ENCODE data around the gene ATR. TPM values are rescaled to one million over a fixed set of nuclear protein-coding genes. Genes with fewer than 3 reads are reported as not detected.
"Not testable (repeated sequence)": the region's sequence is repeated elsewhere in the genome, so short reads cannot be mapped to it uniquely, and the experiment has no call there.

ATR gene
- polyA plus RNA-seq, 12 donors = 7.3 to 20.5 (median 13.3) TPM; not detected in 1

DNA sequence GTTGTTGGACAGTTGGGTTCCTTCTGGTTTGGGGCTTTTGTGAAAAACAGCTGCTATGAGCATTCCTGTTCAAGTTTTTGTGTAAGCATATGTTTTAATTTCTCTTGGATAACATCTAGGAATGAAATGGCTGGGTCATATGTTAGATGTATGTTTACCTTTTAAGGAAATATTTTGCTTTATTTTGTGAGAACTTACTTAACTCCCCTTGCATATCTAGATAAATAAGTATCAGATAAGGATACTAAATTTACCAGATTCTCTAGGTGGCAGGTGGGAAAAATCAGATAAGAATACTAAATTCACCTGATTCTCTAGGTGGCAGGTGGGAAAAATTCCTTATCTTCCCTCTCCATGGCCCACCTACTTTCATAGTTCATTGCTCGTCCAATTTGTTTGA is 16.6 kb upstream of the ATR start:
- no peak for DNase-seq

DNA sequence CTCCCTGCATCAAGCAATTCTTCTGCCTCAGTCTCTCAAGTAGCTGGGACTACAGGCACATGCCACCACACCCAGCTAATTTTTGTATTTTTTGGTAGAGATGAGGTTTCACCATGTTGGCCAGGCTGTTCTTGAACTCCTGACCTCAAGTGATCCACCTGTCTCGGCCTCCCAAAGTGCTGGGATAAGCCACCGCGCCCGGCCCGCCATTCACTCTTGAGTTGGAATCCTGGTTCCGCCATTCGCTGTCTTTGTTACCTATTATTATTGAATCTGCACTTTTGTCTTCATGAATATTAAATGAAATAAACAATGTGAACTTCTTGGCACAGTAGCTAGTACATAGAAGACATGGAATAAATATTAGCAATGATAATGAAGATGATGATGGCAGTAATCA is 13.7 kb upstream of the ATR start:
- not testable (repeated sequence) for DNase-seq

DNA sequence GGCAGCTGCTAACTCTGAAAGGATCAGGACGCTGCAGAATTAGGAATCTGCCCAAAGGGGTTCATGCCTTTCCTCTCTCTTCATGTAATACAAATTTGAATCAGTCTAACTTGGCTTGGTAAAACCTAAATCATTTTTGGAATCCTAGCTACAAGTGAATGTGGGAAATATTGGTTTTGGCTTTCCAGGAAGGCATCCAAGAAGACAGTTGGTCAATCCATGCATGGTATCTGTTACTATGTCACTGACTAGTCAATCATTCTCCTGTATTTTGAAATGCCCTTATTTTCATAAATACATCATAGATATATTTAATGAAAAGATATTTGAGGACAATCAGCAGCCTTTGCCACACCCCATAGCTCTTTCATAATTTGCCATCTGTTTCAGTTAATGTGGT is 10.2 kb upstream of the ATR start:
- DNase-seq = no peak

DNA sequence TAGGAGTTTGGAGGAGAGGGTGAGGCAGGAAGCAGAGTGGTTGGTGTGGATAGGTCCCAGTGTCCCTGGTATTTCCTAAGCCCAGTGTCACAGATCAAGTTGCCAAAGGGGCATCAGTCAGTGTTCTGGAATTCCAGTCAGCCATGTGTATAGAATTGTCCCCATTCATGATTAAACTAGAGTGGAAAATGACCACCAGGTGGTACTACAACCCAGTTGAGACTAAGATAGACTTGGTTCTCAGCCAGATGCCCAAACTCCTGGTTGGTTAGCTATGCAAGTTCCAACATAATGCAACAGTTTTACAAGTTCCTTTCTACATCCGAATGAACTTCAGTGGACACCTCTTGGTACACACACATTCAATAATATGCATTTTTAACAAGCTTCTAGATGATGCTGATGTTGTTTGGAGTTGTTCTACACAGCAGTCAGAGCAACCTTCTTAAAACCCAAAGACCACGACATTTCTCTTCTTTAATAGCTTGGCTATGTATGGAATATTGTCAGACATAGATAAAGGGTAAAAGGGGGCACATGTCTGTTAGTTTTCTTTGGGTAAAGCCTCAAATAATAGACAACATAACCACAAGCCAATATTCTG is 8.4 kb upstream of the ATR start:
- peak; percentile 44 for DNase-seq

DNA sequence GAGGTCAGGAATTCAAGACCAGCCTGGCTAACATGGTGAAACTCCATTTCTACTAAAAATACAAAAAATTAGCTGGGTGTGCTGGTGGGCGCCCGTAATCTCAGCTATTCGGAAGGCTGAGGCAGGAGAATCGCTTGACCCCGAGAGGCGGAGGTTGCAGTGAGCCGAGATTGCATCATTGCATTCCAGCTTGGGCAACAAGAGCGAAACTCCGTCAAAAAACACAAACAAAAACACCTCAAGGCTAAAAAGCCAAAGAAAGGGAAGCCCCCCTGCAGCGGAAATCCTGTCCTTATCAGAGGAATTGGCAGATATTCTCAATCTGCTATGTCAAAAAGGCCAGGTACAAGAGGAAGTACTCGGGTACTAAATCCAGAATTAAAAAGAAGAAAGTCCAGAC is 2.5 kb upstream of the ATR start:
- DNase-seq = not testable (repeated sequence)

DNA sequence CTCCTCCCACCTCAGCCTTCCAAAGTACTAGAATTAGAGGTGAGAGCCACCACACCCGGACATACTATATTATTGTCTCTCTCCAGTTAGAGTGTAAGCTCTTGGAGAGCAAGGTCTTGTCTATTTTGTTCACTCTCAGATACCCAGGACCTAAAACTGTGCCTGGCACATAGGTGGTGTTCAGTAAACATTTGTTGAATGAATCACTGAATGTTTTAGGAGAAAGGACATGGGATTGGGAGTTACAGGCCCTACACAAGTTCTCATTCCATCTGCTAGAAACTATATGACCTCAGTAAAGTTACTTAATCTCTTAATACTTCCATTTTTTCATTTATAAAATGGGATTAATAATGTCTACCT is 1.5 kb upstream of the ATR start:
- DNase-seq = no peak

DNA sequence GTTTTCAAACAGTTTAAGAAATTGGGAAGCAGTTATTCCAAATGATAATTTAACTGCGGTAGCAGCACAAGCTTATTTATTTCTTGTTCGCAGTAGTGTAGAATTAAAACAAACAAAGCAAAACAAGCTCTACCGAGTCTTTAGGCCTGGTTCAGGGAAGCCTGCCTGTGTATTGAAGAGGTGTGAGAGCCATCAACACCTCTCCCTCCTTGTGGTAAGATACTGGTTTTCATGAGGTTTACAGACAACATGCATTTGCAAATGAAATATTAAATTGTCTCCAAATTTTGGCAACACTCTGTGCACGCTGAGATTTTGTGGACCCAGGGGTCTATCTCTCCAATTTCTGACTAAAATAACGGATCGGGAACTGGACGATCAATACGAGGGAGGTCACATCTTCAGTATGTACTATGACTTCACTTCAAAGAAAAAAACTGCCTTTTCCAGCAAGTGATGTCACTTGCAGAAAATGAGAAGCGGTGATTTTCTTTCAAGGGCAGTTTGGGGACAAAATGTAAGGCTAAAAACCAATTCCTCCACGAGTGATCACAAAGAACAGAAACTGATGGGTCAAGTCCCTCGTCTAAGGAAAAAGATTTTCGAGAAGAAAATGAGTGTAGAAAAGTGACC is 721 bp downstream of the ATR start:
- no peak for DNase-seq

DNA sequence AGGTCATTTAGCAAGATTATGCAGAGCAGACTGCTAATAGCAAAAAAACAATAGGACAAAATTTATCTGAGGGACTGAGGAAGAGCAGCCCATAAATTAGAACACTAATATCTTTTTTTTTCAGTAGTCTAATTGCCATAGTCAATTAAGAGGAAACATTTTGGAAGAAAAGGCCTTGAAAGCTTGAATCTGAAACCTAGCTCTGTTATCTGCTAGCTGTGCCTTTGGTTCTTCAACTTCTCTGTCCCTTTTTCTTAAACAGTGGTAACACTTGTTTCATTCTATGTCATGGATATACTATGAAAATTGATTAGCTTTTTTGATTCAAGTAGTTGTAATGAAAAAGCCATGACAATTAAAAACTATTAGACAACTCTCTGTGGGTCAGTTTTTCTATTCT is 1.7 kb downstream of the ATR start:
- DNase-seq = no peak

DNA sequence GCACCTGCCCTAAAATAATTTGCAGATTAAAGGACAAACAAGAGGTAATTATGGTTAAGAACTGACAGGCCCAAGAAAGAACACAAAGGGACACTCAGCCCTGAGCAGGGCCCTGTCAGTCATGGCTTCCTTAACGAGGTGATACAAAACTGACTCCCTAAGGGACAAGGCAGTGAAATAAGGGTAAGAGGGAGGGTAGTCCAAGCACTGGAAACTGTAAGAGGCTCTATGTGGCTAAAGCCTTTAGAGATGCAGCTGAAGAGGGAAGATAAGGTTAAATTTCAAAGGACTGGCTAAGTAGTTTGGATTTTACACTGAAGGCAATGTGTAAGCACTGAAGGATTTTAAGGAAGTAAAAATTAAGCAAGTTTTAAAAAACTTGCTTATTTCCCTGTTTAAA is 3.9 kb downstream of the ATR start:
- DNase-seq = no peak

DNA sequence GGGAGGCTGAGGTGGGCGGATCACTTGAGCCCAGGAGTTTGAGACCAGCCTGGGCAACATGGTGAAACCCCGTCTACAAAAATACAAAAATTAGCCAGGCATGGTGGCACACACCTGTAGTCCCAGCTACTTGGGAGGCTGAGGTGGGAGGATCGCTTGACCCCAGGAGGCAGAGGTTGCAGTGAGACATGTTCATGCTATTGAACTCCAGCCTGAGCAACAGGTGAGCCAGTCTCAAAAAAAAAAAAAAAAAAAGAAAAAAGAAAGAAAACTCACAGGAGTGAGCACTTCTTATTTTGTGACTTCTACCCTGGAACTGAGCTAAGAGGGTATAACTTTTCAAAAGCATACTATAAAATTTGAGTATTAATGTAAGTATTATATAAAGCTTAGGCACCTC is 4.3 kb downstream of the ATR start:
- not testable (repeated sequence) for DNase-seq

DNA sequence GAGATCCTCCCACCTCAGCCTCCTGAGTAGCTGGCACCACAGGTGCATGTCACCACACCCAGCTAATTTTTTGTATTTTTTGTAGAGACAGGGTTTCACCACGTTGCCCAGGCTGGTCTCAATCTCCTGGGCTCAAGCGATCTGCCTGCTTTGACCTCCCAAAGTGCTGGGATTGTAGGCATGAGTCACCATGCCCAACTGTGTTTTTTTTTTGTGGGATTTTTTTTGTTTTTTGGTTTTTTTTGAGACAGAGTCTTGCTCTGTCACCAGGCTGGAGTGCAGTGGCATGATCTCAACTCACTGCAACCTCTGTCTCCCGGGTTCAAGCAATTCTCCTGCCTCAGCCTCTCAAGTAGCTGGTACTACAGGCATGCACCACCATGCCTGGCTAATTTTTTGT is 9.1 kb downstream of the ATR start:
- not testable (repeated sequence) for DNase-seq

DNA sequence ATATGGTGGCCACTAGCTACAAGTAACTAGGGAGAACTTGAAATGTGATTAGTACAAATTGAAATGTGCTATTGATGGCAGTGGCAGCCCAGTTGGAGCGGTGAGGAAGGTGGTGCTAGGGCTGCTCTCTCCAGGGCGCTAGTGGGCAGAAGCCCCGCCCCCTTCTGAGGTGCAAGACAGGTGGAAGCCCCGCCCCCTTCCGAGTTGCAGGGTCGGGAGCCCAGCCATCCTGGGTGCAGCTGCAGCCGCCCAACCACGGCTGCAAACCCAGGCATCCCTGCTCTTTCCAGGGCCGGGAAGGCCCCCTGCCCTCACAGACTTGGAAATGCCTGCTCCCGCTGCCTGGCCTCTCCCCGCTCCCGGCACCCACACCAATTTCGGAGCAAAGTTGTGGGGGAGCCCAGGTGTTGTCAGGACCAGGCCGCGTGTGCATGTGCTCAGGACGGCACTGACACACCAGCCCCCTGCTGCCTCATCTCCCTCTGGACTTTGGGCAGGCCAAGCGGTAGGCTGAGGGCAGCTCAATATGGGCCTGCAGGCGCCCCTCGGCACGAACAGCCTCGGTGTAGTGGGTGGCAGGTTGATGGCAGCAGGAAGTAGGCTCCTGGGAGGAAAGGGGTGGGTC is 10.0 kb downstream of the ATR start:
- DNase-seq = no peak

DNA sequence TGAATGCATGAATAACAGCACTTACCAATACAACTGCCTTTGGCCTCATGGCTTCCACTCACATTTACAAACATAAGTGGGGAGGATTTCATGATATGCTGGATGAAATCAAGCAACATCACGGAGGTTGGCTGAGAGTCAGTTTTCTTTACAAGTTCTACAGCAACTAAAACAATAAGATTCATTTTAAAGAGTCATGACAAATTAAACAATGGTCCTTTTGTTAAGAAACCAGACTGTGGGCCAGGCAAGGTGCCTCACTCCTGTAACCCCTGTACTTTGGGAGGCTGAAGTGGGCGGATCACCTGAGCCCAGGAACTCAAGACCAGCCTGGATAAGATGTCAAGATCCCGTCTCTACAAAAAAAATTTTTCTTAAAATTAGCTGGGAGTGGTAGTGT is 12.4 kb downstream of the ATR start:
- no peak for DNase-seq

DNA sequence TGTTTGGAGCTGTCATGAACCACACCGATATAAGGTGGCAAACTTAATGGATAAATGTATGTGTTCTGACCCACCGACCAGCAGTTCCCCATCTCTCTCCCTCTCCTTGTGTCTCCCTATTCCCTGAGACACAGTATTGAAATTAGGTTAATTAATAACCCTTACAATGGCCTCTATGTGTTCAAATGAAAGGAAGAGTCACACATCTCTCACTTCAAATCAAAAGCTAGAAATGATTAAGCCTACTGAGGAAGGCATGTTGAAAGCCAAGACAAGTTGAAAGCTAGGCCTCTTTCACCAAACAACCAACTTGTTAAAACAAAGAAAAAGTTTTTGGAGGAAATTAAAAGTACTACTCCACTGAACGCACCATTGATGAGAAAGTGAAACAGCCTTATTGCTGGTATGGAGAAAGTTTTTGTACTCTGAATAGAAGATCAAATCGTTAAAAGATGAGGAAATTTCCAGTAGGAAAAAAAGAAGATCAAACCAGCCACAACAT is 15.0 kb downstream of the ATR start:
- DNase-seq = no peak

DNA sequence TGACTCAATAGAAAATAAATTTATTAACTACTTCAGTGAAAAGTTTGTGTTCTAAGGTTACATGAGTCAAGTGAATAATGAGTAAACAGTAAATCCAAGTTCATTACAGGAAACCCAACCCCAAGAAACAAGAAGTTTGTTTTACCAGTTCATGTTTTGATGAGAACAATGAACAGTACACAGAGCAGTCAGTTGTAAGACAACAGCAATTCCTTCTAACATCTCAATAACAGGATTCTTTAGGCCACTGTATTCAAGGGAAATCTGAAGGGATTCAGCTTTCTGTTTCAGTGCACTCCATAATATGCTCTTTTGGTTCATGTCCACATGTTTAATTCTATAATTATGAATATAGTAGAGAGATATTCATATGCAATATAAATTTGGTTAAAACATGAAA is 18.4 kb downstream of the ATR start:
- DNase-seq = no peak

DNA sequence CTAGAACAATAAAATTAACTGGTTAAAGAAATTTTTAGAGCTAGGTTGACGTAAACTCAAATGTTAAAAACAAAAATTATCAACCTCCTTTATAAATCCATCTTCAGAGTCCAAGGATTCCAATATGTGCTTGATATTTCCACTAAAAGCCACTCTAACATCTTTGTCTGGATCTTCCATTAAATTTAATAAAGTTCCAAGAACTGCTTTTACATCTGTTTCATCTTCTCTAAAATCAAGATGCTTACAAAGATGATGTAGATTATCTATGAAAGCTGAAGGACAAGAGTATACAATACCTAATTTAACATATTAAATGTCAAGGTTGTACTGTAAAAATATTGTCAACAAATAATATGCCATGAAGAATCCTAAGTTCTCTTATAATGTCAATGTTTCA is 24.8 kb downstream of the ATR start:
- no peak for DNase-seq

DNA sequence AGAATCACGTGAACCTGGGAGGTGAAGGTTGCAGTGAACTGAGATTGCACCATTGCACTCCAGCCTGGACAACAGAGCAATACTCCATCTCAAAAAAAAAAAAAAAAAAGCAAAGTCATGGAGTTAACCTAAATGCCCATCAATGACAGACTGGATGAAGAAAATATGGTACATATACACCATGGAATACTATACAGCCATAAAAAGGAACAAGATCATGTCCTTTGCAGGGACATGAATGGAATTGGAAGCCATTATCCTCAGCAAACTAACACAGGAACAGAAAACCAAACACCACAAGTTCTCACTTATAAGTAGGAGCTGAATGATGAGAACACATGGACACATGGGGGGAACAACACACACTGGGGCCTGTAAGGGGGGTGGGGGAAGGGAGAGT is 26.0 kb downstream of the ATR start:
- DNase-seq = not testable (repeated sequence)

DNA sequence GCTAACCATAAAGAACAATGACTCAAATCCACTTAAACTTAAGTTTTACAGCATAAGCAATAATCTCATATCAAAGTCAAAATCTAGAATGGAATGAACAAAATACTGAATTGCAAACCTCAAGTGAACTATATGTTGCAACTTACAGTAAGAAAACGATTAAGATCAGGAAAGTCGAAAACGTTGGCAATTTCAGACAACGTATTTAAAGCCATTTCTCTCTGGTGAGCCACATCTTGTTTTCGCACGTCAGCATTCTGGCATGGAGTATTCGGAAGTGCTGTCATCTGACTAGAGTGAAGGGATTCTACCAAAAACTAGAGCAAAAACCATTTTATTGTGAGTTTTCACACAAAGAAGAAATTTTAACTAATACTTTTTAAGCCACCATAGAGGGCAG is 28.5 kb downstream of the ATR start:
- DNase-seq = no peak

DNA sequence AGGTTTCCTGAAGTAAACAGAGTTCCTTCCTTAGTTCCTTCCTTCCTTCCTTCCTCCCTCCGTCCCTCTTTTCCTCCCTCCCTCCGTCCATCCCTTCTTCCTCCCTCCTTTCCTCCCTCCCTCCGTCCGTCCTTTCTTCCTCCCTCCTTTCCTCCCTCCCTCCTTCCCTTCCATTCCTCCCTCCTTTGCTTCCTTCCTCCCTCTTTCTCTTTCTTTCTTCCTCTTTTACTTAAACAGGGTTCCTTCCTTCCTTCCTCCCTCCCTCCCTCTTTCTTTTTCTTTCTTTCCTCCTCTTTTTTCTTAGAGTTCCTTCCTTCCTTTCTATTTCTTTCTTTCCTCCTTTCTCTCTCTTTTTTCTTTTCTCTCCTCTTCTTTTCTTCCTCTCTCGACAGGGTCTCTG is 35.2 kb downstream of the ATR start:
- DNase-seq = no peak

DNA sequence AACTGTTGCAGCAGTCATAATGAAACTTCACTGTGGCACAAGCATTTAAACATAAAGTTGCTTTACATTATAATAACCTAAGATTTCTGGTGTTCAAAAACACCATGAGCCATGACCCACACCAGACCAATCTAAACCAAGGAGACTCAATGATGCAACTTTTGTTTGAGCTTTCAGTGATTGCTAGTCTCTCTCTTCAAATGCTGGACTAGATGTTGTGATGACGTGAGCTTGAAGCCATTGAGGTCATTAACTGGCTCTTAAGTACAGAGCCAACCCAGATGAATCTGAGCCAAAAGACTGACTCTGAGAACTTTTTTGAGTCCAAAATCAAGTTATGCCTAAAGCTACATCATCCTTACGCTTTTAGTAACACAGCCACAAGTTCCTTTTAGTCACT is 36.5 kb downstream of the ATR start:
- DNase-seq = no peak

DNA sequence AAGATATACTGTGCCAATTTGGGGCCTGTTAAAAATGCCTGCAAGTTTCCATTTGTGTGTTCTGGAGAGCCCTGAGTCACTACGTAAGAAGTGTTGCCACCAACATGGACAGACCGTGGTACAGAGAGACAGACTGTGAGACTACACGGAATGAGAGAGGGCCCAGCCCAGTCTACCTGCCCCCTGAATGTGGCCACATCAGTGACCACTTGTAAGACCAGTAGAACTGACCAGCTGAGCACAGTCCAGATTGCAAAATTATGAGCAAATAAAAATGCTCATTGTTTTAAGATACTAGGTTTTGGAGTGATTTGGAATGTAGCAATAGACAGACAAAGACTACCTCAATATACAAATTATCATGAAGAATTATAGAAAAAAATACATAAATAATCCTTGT is 42.0 kb downstream of the ATR start:
- DNase-seq = no peak

DNA sequence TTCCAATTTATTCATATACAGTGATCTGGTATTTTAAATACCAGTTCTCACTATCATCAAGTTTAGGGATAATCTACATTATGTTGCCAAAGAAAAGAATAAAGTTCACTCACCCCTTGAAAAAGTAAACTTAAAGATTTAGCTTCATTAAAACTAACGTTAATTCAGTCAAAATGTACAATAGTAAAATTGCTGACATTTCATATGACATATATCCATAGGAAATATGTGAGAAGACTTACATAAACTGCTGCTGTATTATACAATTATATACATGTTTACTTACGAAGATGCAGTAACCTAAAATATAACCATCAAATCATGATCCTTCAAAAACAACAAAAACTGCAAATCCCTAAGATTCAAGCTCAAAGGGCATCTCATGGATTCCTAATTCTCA is 44.0 kb downstream of the ATR start:
- no peak for DNase-seq

DNA sequence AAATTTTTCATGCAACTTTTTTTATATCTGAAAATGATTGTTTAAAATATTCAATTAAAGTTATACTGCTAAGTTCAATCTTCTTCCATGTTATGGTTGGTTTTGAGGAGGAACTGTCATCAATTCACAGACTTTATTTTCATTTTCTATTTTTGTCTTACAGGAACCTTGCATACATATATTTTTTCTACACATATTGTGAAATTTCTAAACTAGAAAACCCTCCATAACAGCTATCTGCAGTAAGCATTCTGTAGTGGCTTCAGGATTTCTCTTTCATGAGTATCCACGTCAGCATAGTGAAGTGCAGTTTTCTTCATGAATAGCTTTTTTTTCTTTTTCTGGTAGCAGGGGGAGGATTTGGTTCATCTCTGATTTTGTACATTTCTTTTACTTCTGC is 48.2 kb downstream of the ATR start:
- DNase-seq = no peak
